CD8-positive, alpha-beta memory T cell (primary cell): Measurements from ENCODE around the gene ANKRD52. TPM values are rescaled to one million over a fixed set of nuclear protein-coding genes. Genes with fewer than 3 reads are reported as not detected.

Source experiments
- CTCF ChIA-PET: fragments of 350-600 bp; sonication (Branson Sonifier 250); formaldehyde crosslinking; loops from one replicate; lab custom pipeline; 2021; ENCODE audit warnings: antibody characterized with exemption; lab: Charles Lee
- POLR2A ChIA-PET: fragments of 350-600 bp; sonication (Branson Sonifier 250); formaldehyde crosslinking; loops from one replicate; lab custom pipeline; 2021; ENCODE audit warnings: antibody characterized with exemption; lab: Charles Lee
- DNase-seq, 5 donors: peaks; one replicate each; pipeline versions ENCODE4 v3.0.0 to v3.0.0-alpha.2; 2020 to 2022; ENCODE audit warnings: mixed read lengths in 1 of 5
- H3K27ac ChIP-seq: one replicate; pipeline ENCODE4 v1.7.0; 2013; ENCODE audit warnings: low read depth, mild to moderate bottlenecking, low read length, moderate library complexity
- H3K27me3 ChIP-seq: 2 replicates; pipeline ENCODE4 v1.7.0; 2013; ENCODE audit warnings: low read length, mild to moderate bottlenecking; ENCODE audit not compliant: insufficient read depth, poor library complexity, severe bottlenecking
- H3K36me3 ChIP-seq: 2 replicates; pipeline ENCODE4 v1.7.0; 2013; ENCODE audit warnings: mild to moderate bottlenecking, low read length, moderate library complexity; ENCODE audit not compliant: insufficient read depth
- H3K4me1 ChIP-seq: 2 replicates; pipeline ENCODE4 v1.7.0; 2013; ENCODE audit warnings: mild to moderate bottlenecking, low read length, moderate library complexity; ENCODE audit not compliant: insufficient read depth
- H3K4me3 ChIP-seq: 2 replicates; pipeline ENCODE4 v1.7.0; 2013; ENCODE audit warnings: mild to moderate bottlenecking, low read length
- H3K9me3 ChIP-seq: 2 replicates; pipeline ENCODE4 v1.7.0; 2013; ENCODE audit warnings: mild to moderate bottlenecking, low read length
- H3K27ac Mint-ChIP-seq, 8 donors: one replicate each; pipeline ENCODE4 v1.8.0; 2020 to 2021; ENCODE audit warnings: mixed read lengths in 8 of 8, mild to moderate bottlenecking in 6 of 8, inconsistent platforms in 3 of 8, moderate library complexity in 3 of 8
- H3K27me3 Mint-ChIP-seq, 2 donors: one replicate each; pipeline ENCODE4 v1.8.0; 2020 to 2021; ENCODE audit warnings: mixed read lengths in 2 of 2, mild to moderate bottlenecking in 1 of 2, moderate library complexity in 1 of 2
- H3K36me3 Mint-ChIP-seq, 3 donors: one replicate each; pipeline ENCODE4 v1.8.0; 2020 to 2021; ENCODE audit warnings: mixed read lengths in 3 of 3, inconsistent platforms in 1 of 3, mild to moderate bottlenecking in 1 of 3
- H3K4me1 Mint-ChIP-seq, 3 donors: one replicate each; pipeline ENCODE4 v1.8.0; 2020 to 2021; ENCODE audit warnings: mixed read lengths in 3 of 3, inconsistent platforms in 1 of 3, mild to moderate bottlenecking in 1 of 3
- H3K4me3 Mint-ChIP-seq, 7 donors: one replicate each; pipeline ENCODE4 v1.8.0; 2020 to 2021; ENCODE audit warnings: mixed read lengths in 7 of 7, mild to moderate bottlenecking in 6 of 7, moderate library complexity in 4 of 7, inconsistent platforms in 2 of 7
- H3K9me3 Mint-ChIP-seq, 5 donors: one replicate each; pipeline ENCODE4 v1.8.0; 2020 to 2022; ENCODE audit warnings: mixed read lengths in 5 of 5, mild to moderate bottlenecking in 3 of 5, moderate library complexity in 2 of 5, inconsistent platforms in 1 of 5
- polyA plus RNA-seq: library from polyadenylated mRNA; unstranded; fragments of 300-500 nt; fragmentation: Illumina TruSeq; gene quantifications from one replicate; pipeline ENCODE4 v1.2.3, GENCODE V29; 2021
- total RNA-seq, 2 experiments: library from RNA; stranded (reverse); gene quantifications; one replicate each; pipeline ENCODE4 v1.2.3, GENCODE V29; 2021

Gene ANKRD52
- total RNA-seq (10 to 100 TPM; 67.0 to 69.9 TPM), polyA plus RNA-seq (16.1 TPM)

DNA sequence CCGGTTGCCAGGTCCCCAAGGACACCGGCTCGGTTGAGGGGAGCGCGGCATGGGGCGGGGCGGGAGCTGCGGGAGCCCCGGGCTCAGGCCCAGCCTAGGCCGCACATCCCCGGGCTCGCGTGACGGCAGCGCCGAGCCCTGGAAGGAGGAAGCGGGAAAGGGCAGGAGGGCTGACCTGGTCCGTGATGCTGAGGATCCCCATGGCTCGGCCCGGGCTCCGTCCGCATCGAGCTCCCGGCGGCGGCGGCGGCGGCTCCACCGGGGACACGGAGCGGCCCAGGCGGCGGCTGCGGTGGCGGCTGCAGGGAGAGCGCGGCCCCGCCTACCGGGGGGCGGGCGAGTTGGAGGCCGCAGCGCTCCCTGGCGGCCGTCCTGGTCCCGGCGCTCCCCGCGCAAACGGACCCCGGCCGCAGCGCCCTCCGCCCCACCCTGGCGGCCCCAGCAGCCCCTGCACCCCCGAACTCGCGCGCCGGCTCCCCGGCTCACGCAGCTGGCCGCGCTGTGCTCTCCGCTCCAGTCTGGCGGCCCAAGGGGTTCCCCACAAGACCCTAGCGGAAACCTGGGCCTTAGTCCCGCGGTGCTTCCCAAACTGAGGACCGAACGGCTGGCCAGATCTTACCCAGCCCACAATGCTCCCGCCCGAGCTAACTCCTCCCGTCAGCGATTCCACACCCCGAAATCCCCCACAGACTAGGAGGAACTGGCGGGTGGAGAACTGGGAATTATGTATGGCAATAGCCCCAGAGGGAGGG is at the start of gene ANKRD52:
ANKRD52 (minus strand) TSS at position 317 of the 752 bp plus-strand sequence; CDS start at position 202, 115 bp downstream.
- peak; percentile 75 to 86 (median 83) for DNase-seq
- H3K36me3 Mint-ChIP-seq = peaks cover 5 to 38% (median 10%) of the 10 kb centered on the region in 3 donors
- POLR2A ChIA-PET = interaction anchor here (0.6 to 1.7 kb wide), 7 partner anchors 9 to 203 kb away, joined by 3 to 11 read pairs (median 5); partner anchors contain the start of genes CNPY2, COQ10A, RNF41 and ZC3H10
- Histone ChIP-seq H3K36me3 (peaks cover 16% of the 10 kb centered on the region), H3K4me1 (peaks cover 23% of the 10 kb centered on the region), H3K4me3 (peak within 1 kb of the TSS; percentile 92), H3K27me3 (no peaks in the 10 kb centered on the region), H3K27ac (peak within 1 kb of the TSS; percentile 86), H3K9me3 (no peaks in the 10 kb centered on the region)
- peak within 1 kb of the TSS; percentile 81 to 96 (median 92) for H3K27ac Mint-ChIP-seq
- H3K4me3 Mint-ChIP-seq = peak within 1 kb of the TSS; percentile 90 to 95 (median 91)
- H3K9me3 Mint-ChIP-seq = no peaks in the 10 kb centered on the region
- H3K27me3 Mint-ChIP-seq = no peaks in the 10 kb centered on the region
- CTCF ChIA-PET = interaction anchor here (0.7 to 3.7 kb wide), 21 partner anchors 8 to 142 kb away, joined by 3 to 19 read pairs (median 4); partner anchors contain the start of genes COQ10A, RNF41, RPL41 and SMARCC2
- peaks cover 25 to 37% (median 29%) of the 10 kb centered on the region in 3 donors for H3K4me1 Mint-ChIP-seq

GRCh38 chr12:56307221-56307965 is 49.2 kb upstream of the ANKRD52 start:
- Histone ChIP-seq H3K27ac (no peak overlapping the region), H3K4me3 (no peak overlapping the region), H3K9me3 (no peaks in the 10 kb centered on the region), H3K27me3 (no peaks in the 10 kb centered on the region), H3K4me1 (peaks cover 3% of the 10 kb centered on the region), H3K36me3 (peaks cover 7% of the 10 kb centered on the region)
- Mint-ChIP-seq H3K4me3 (no peak overlapping the region), H3K27me3 (no peaks in the 10 kb centered on the region), H3K27ac (peak overlapping the region in 1 of 8 donors; percentile 41), H3K36me3 (peaks cover 0 to 47% (median 6%) of the 10 kb centered on the region in 3 donors), H3K4me1 (peaks cover 0 to 6% (median 2%) of the 10 kb centered on the region in 3 donors), H3K9me3 (no peaks in the 10 kb centered on the region)
- no peak for DNase-seq
- ChIA-PET POLR2A (interaction anchor here (0.6 to 1.0 kb wide), 2 partner anchors 22 to 32 kb away, joined by 3 read pairs; partner anchors contain the start of gene IL23A), CTCF (interaction anchor here (1.1 to 2.8 kb wide), 2 partner anchors 8 to 118 kb away, joined by 3 to 8 read pairs; partner anchors contain the start of genes CNPY2 and SMARCC2)

DNA sequence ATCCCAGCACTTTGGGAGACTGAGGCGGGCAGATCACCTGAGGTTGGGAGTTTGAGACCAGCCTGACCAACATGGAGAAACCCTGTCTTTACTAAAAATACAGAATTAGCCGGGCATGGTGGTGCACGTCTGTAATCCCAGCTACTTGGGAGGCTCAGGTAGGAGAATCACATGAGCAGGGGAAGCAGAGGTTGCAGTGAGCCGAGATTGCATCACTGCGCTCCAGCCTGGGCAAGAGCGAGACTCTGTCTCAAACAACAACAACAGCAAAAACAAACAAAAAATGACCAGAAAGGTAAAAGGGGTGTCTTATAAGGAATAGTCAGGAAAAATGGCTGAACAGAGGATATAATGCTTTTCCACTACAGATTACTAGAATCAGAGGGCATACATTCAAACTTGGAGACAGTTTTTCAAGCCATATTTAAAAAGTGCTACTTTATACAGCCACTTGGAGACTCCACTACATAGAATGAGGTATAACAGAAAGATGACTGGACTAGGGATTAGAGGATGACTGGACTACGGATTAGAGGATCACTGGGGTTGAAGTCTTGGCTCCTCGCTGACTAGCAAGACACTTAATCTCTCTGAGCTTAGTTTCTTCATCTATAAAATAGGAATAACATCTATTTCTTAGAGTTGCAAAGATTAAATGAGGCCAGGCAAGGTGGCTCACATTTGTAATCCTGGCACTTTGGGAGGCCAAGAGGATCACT is 46.8 kb upstream of the ANKRD52 start:
- no peaks in the 10 kb centered on the region for H3K9me3 ChIP-seq
- Mint-ChIP-seq H3K27me3 (no peaks in the 10 kb centered on the region), H3K27ac (peak overlapping the region in 6 of 8 donors; percentile 7 to 69 (median 36)), H3K4me1 (peaks cover 20 to 30% (median 25%) of the 10 kb centered on the region in 3 donors), H3K9me3 (no peaks in the 10 kb centered on the region), H3K4me3 (no peak overlapping the region), H3K36me3 (peaks cover 0 to 34% (median 3%) of the 10 kb centered on the region in 3 donors)
- no peaks in the 10 kb centered on the region for H3K27me3 ChIP-seq
- no peak overlapping the region for H3K4me3 ChIP-seq
- POLR2A ChIA-PET = no interaction called here
- no peaks in the 10 kb centered on the region for H3K36me3 ChIP-seq
- no peak for DNase-seq
- CTCF ChIA-PET = interaction anchor here (1.8 kb wide), 1 partner anchor 116 kb away, joined by 3 read pairs; the partner anchor contains the start of gene SMARCC2
- no peak overlapping the region for H3K27ac ChIP-seq
- H3K4me1 ChIP-seq = peaks cover 20% of the 10 kb centered on the region

DNA sequence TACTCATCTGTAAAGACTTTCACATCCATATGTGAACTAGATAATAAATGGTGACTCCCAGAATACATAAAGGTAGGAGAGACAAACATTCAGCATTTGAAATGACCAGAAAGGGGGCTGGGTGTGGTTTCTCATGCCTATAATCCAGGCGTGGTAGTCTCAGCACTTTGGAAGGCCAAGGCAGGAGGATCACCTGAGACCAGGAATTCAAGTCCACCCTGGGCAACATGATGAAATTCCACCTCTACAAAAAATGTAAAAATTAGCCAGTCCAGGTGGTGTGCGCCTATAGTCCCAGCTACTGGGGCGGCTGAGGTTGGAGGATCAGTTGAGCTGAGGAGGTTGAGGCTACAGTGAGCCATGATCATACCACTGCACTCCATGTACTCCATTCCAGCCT is 46.1 kb upstream of the ANKRD52 start:
- no peaks in the 10 kb centered on the region for H3K9me3 Mint-ChIP-seq
- no peaks in the 10 kb centered on the region for H3K9me3 ChIP-seq
- no peak overlapping the region for H3K27ac ChIP-seq
- no peaks in the 10 kb centered on the region for H3K27me3 Mint-ChIP-seq
- CTCF ChIA-PET = interaction anchor here (1.8 kb wide), 1 partner anchor 115 kb away, joined by 3 read pairs; the partner anchor contains the start of gene SMARCC2
- no peaks in the 10 kb centered on the region for H3K27me3 ChIP-seq
- no peak overlapping the region for H3K4me3 Mint-ChIP-seq
- H3K4me3 ChIP-seq = no peak overlapping the region
- POLR2A ChIA-PET = no interaction called here
- no peaks in the 10 kb centered on the region for H3K36me3 ChIP-seq
- peaks cover 25 to 33% (median 30%) of the 10 kb centered on the region in 3 donors for H3K4me1 Mint-ChIP-seq
- peaks cover 0 to 34% (median 0%) of the 10 kb centered on the region in 3 donors for H3K36me3 Mint-ChIP-seq
- H3K4me1 ChIP-seq = peaks cover 20% of the 10 kb centered on the region
- DNase-seq = no peak
- H3K27ac Mint-ChIP-seq = no peak overlapping the region

- H3K9me3 ChIP-seq = no peaks in the 10 kb centered on the region
- peak in 1 of 5 donors; percentile 52 for DNase-seq
- CTCF ChIA-PET = interaction anchor here (1.0 to 1.8 kb wide), 5 partner anchors 14 to 111 kb away, joined by 3 to 8 read pairs (median 3); partner anchors contain the start of genes PAN2, RNF41 and SMARCC2
- POLR2A ChIA-PET = interaction anchor here (0.6 to 0.7 kb wide), 3 partner anchors 36 to 110 kb away, joined by 3 read pairs; no protein-coding TSS in a partner anchor
- H3K27ac ChIP-seq = peak overlapping the region; percentile 90
- H3K36me3 ChIP-seq = peaks cover 7% of the 10 kb centered on the region
- Mint-ChIP-seq H3K27me3 (no peaks in the 10 kb centered on the region), H3K9me3 (no peaks in the 10 kb centered on the region), H3K4me3 (peak overlapping the region; percentile 94 to 98 (median 95)), H3K36me3 (peaks cover 0 to 32% (median 4%) of the 10 kb centered on the region in 3 donors), H3K4me1 (peaks cover 47 to 67% (median 64%) of the 10 kb centered on the region in 3 donors), H3K27ac (peak overlapping the region; percentile 93 to 99 (median 98))
- peak overlapping the region; percentile 85 for H3K4me3 ChIP-seq
- peaks cover 44% of the 10 kb centered on the region for H3K4me1 ChIP-seq
- no peaks in the 10 kb centered on the region for H3K27me3 ChIP-seq
Measured at GRCh38 chr12:56300644-56301464, 42.7 kb upstream of the ANKRD52 start.

- ChIA-PET POLR2A (interaction anchor here (0.7 to 2.1 kb wide), 8 partner anchors 10 to 195 kb away, joined by 3 to 6 read pairs (median 4); partner anchors contain the start of genes CNPY2, IL23A, PA2G4 and STAT2), CTCF (interaction anchor here (0.6 to 1.8 kb wide), 8 partner anchors 13 to 182 kb away, joined by 3 to 8 read pairs (median 4); partner anchors contain the start of genes PAN2, RNF41, SMARCC2 and ZC3H10)
- Histone ChIP-seq H3K27me3 (no peaks in the 10 kb centered on the region), H3K36me3 (peaks cover 7% of the 10 kb centered on the region), H3K4me1 (peaks cover 44% of the 10 kb centered on the region), H3K9me3 (no peaks in the 10 kb centered on the region), H3K4me3 (peak within 1 kb of the TSS; percentile 85), H3K27ac (peak within 1 kb of the TSS; percentile 90)
- Mint-ChIP-seq H3K36me3 (peaks cover 0 to 27% (median 4%) of the 10 kb centered on the region in 3 donors), H3K27me3 (no peaks in the 10 kb centered on the region), H3K9me3 (no peaks in the 10 kb centered on the region), H3K27ac (peak within 1 kb of the TSS; percentile 93 to 99 (median 98)), H3K4me3 (peak within 1 kb of the TSS; percentile 94 to 98 (median 95)), H3K4me1 (peaks cover 47 to 65% (median 64%) of the 10 kb centered on the region in 3 donors)
- peak; percentile 99 for DNase-seq
Measured at GRCh38 chr12:56299853-56300643, 41.9 kb upstream of the ANKRD52 start, which contains the start of gene CS. CS (minus strand) TSS chr12:56300330; CDS start chr12:56300201, 129 bp downstream.
